Thoracic aorta (tissue), 2 donors: ENCODE results near the gene POGZ. TPM values are rescaled to one million over a fixed set of nuclear protein-coding genes. Genes with fewer than 3 reads are reported as not detected.
"Not testable (repeated sequence)": the region's sequence is repeated elsewhere in the genome, so short reads cannot be mapped to it uniquely, and the experiment has no call there.

ENCODE experiments used
- ATAC-seq: fragments of 150-250 bp; one replicate; pipeline ENCODE4 v1.8.0; 2017; ENCODE audit warnings: low read depth; ENCODE audit not compliant: insufficient number of reproducible peaks, low FRiP score
- DNase-seq: peaks from one replicate; pipeline ENCODE4 v3.0.0-alpha.2; 2020; ENCODE audit warnings: low spot score
- H3K27ac ChIP-seq, 2 donors: fragments of 200-600 bp; sonication (generic); 1 replicate in 1 of 2; 2 replicates in 1 of 2; pipeline ENCODE4 v1.5.1; 2016; ENCODE audit warnings: mild to moderate bottlenecking in 2 of 2, moderate library complexity in 2 of 2
- H3K27me3 ChIP-seq: fragments of 200-600 bp; sonication (generic); replicated peaks from 2 replicates; pipeline ENCODE4 v1.6.0; 2016; ENCODE audit warnings: mild to moderate bottlenecking; ENCODE audit not compliant: insufficient read depth
- H3K36me3 ChIP-seq: fragments of 200-600 bp; sonication (generic); one replicate; pipeline ENCODE4 v1.5.1; 2016
- H3K4me1 ChIP-seq, 2 donors: fragments of 200-600 bp; sonication (generic); 1 replicate in 1 of 2; 2 replicates in 1 of 2; pipeline versions ENCODE4 v1.5.1 to v1.6.0; 2016; ENCODE audit warnings: low read depth in 2 of 2, mild to moderate bottlenecking in 1 of 2; ENCODE audit not compliant: control insufficient read depth in 1 of 2
- H3K4me3 ChIP-seq: fragments of 200-600 bp; sonication (generic); 2 replicates; pipeline ENCODE4 v1.5.1; 2016; ENCODE audit warnings: mild to moderate bottlenecking
- H3K9me3 ChIP-seq: fragments of 200-600 bp; sonication (generic); 2 replicates; pipeline ENCODE4 v1.5.1; 2016
- total RNA-seq, 2 donors: library from RNA; depleted of rRNA; stranded (reverse); fragments of >200 nt; gene quantifications; one replicate each; pipeline versions ENCODE4 v1.1.0 to v1.2.3, GENCODE V29; 2016
- TF ChIP-seq, protein P1 (sequence below): fragments of 200-600 bp; sonication (generic); IDR thresholded peaks from one replicate; pipeline ENCODE4 v1.5.1; 2019; ENCODE audit warnings: antibody characterized with exemption

The POGZ gene
- total RNA-seq, 2 donors from 2014 or later = 64.1 to 76.9 TPM

DNA sequence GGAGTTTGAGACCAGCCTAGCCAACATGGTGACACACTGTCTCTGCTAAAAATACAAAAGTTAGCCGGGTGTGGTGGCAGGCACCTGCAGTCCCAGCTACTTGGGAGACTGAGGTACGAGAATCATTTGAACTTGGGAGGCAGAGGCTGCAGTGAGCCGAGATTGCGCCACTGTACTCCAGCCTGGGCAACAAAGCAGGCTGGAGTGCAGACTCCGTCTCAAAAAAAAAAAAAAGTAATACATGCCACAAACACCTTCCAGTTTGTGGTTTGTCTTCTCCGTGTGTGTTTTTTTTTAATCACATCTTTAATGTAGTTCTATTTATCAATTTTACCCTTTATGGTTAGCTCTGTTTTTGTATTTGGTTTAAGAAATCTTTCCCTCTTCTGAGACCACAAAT lies 22.3 kb downstream of the POGZ start:
- Histone ChIP-seq H3K4me1 (peaks cover 9 to 40% of the 10 kb centered on the region in 2 donors), H3K27ac (no peak overlapping the region), H3K9me3 (no peaks in the 10 kb centered on the region), H3K36me3 (peaks cover 7% of the 10 kb centered on the region), H3K27me3 (no peaks in the 10 kb centered on the region), H3K4me3 (no peak overlapping the region)
- ATAC-seq (no peak), DNase-seq (no peak)
- TF ChIP-seq, protein P1, sequence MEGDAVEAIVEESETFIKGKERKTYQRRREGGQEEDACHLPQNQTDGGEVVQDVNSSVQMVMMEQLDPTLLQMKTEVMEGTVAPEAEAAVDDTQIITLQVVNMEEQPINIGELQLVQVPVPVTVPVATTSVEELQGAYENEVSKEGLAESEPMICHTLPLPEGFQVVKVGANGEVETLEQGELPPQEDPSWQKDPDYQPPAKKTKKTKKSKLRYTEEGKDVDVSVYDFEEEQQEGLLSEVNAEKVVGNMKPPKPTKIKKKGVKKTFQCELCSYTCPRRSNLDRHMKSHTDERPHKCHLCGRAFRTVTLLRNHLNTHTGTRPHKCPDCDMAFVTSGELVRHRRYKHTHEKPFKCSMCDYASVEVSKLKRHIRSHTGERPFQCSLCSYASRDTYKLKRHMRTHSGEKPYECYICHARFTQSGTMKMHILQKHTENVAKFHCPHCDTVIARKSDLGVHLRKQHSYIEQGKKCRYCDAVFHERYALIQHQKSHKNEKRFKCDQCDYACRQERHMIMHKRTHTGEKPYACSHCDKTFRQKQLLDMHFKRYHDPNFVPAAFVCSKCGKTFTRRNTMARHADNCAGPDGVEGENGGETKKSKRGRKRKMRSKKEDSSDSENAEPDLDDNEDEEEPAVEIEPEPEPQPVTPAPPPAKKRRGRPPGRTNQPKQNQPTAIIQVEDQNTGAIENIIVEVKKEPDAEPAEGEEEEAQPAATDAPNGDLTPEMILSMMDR = no peak

DNA sequence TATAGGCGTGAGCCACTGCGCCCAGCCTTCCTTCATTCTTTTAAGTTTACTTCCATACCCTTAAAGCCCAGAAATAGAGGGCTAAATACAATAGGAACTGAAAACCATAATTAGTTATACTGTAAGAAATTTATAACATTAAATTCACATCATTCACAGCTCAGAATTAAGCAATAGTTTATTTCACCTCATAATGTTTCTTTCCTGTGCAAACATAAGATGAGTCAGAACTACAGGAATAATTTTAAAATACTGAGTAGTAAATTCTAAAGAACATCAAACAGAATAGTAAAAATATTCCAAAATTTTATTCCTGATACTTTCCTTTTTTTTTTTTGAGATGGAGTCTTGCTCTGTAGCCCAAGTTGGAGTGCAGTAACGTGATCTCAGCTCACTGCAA lies 24.1 kb downstream of the POGZ start:
- H3K4me1 ChIP-seq = peaks cover 6 to 23% of the 10 kb centered on the region in 2 donors
- no peaks in the 10 kb centered on the region for H3K9me3 ChIP-seq
- no peaks in the 10 kb centered on the region for H3K27me3 ChIP-seq
- no peak overlapping the region for H3K4me3 ChIP-seq
- H3K36me3 ChIP-seq = peaks cover 2% of the 10 kb centered on the region
- TF ChIP-seq, protein P1 = no peak
- no peak for DNase-seq
- no peak overlapping the region for H3K27ac ChIP-seq
- no peak for ATAC-seq

DNA sequence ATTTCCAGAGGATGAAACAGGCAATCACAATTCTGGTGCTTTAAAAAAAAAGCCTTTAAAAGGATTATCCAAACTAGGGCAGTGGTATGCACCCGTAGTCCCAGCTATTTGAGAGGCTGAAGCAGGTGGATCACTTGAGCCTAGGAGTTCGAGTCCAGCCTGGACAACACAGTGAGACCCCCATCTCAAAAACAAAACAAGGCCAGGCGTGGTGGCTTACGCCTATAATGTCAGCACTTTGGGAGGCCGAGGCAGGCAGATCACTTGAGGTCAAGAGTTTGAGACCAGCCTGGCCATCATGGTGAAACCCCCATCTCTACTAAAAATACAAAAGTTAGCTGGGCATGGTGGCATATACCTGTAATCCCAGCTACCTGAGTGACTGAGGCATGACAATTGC lies 25.5 kb downstream of the POGZ start:
- H3K4me1 ChIP-seq = peaks cover 6 to 23% of the 10 kb centered on the region in 2 donors
- H3K36me3 ChIP-seq, DNase-seq, H3K9me3 ChIP-seq, H3K27me3 ChIP-seq, ATAC-seq, H3K27ac ChIP-seq, H3K4me3 ChIP-seq: not testable (repeated sequence)

DNA sequence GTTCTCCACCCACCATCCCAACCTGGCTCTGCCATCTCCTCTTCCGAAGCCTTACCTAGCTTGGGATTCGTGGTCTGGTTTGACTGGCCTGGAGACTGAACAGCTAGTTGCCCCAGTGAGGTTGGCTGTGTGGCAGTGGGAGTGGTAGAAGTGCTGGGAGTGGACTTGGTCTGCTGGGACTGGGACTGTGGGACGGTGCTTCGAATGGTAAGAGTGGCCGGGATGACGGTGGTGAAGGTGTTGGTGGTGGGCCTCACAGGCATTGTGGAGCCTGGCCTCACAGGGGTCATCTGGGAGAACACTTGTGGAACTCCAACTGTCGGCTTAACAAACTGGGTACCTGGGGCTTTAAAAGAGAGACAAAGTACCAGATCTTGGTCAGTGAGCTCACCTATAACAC lies 31.2 kb downstream of the POGZ start:
- no peaks in the 10 kb centered on the region for H3K9me3 ChIP-seq
- TF ChIP-seq, protein P1 = no peak
- H3K4me1 ChIP-seq = no peaks in the 10 kb centered on the region
- no peaks in the 10 kb centered on the region for H3K27me3 ChIP-seq
- H3K36me3 ChIP-seq = peaks cover 28% of the 10 kb centered on the region
- no peak overlapping the region for H3K4me3 ChIP-seq
- ATAC-seq (no peak), DNase-seq (no peak)
- H3K27ac ChIP-seq = no peak overlapping the region

DNA sequence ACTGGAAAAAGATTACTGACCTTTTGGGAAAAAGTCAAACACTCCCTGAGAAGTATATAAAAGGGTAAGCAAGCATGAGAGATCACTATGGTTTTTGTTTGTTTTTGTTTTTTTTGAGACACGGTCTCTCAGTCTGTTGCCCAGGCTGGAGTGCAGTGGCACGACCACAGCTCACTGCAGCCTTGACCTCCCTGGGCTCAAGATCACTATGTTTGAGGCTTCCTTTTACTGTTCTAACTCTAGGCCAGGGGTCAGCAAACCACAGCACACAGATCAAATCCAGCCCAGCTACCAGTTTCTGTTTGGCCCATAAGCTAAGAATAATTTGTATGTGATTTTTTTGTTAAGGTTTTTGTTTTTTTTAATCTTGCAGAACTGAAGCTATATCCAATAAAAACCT lies 34.2 kb downstream of the POGZ start:
- TF ChIP-seq, protein P1 = no peak
- H3K4me1 ChIP-seq = no peaks in the 10 kb centered on the region
- peaks cover 53% of the 10 kb centered on the region for H3K36me3 ChIP-seq
- no peak overlapping the region for H3K27ac ChIP-seq
- no peaks in the 10 kb centered on the region for H3K9me3 ChIP-seq
- DNase-seq (no peak), ATAC-seq (no peak)
- no peaks in the 10 kb centered on the region for H3K27me3 ChIP-seq
- H3K4me3 ChIP-seq = no peak overlapping the region

DNA sequence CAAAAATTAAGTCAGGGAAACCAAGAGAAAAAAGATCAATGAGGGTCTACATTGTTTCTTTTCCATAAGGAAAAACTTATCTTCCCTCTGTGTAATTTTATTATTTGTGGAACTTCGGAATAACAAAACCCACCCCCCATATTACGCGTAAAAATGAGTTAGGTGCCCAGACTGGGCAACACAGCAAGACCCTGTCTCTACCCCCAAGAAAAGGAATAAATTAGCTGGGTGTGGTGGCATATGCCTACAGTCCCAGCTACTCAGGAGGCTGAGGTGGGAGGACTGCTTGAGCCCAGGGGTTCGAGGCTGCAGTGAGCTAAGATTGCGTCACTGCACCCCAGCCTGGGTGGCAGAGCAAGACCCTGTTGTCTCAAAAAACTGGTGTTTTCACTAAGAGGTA lies 39.5 kb downstream of the POGZ start:
- no peaks in the 10 kb centered on the region for H3K9me3 ChIP-seq
- no peak for ATAC-seq
- TF ChIP-seq, protein P1 = no peak
- no peak for DNase-seq
- H3K27me3 ChIP-seq = no peaks in the 10 kb centered on the region
- H3K4me1 ChIP-seq = no peaks in the 10 kb centered on the region
- H3K4me3 ChIP-seq = no peak overlapping the region
- H3K36me3 ChIP-seq = peaks cover 35% of the 10 kb centered on the region
- no peak overlapping the region for H3K27ac ChIP-seq
